Lower leg skin (tissue), 4 donors: ENCODE data around the gene TAB3. TPM values are rescaled to one million over a fixed set of nuclear protein-coding genes. Genes with fewer than 3 reads are reported as not detected.

Source experiments
- DNase-seq, 2 donors: peaks; one replicate each; pipeline ENCODE4 v3.0.0-alpha.2; 2019; ENCODE audit warnings: low spot score in 2 of 2
- H3K4me3 ChIP-seq: fragments of 200-600 bp; sonication (generic); 2 replicates; pipeline ENCODE4 v1.5.1; 2017; ENCODE audit warnings: mild to moderate bottlenecking, low read depth; ENCODE audit not compliant: poor library complexity, severe bottlenecking
- CTCF ChIP-seq, 3 donors: fragments of 450-650 bp; IDR thresholded peaks; one replicate each; pipeline ENCODE4 v1.5.1; 2016; ENCODE audit warnings: antibody characterized with exemption in 3 of 3, mild to moderate bottlenecking in 3 of 3, moderate library complexity in 2 of 3
- POLR2A ChIP-seq, 2 donors: fragments of 450-650 bp; IDR thresholded peaks; one replicate each; pipeline ENCODE4 v1.6.1; 2016 to 2017; ENCODE audit warnings: antibody characterized with exemption in 2 of 2, mild to moderate bottlenecking in 1 of 2, moderate library complexity in 1 of 2
- WGBS, 2 donors: methylation state at CpG; one replicate each; pipeline ENCODE4 v1.1.5; 2018; 5-methylcytosine and 5-hydroxymethylcytosine counted together
- intact Hi-C: fragments of 100-400 bp; cut with DNase I; formaldehyde crosslinking; loops from one replicate; pipeline ENCODE4 v1.15.0; 2023; ENCODE audit warnings: low total_unique reads
- total RNA-seq, 4 donors: library from RNA; depleted of rRNA; stranded (reverse); fragments of >200 nt; gene quantifications; one replicate each; pipeline ENCODE4 v1.1.0, GENCODE V29; 2016

Gene TAB3
- total RNA-seq, 4 donors from 2014 or later: 33.6 to 42.5 (median 39.3) TPM

- WGBS, 2 donors: 51 to 61% methylated on average over 3 to 4 of the region's 4 CpGs
- intact Hi-C loops: no loop called here
- no peak overlapping the region for H3K4me3 ChIP-seq
- TF ChIP-seq POLR2A (IDR thresholded peaks at IDR 0.05): no peak
- TF ChIP-seq CTCF (IDR thresholded peaks at IDR 0.05): no peak
- no peak for DNase-seq
Observed at GRCh38 chrX:30893206-30893605, 4.2 kb upstream of the TAB3 start.

GRCh38 chrX:30892591-30892990, 3.5 kb upstream of the TAB3 start:
- intact Hi-C loops: no loop called here
- TF ChIP-seq CTCF (IDR thresholded peaks at IDR 0.05) (no peak), POLR2A (IDR thresholded peaks at IDR 0.05) (no peak)
- DNase-seq: no peak
- H3K4me3 ChIP-seq: no peak overlapping the region
- WGBS, 2 donors: 22 to 25% methylated on average over 1 of the region's 1 CpG

GRCh38 chrX:30888526-30889146, 418 bp downstream of the TAB3 start:
- intact Hi-C loops: no loop called here
- peak overlapping the region; percentile 63 for H3K4me3 ChIP-seq
- WGBS, 2 donors: 0 to 34% methylated on average over 4 to 27 of the region's 45 CpGs
- peak in 1 of 2 donors; percentile 87 for DNase-seq
- TF ChIP-seq CTCF (IDR thresholded peaks at IDR 0.05): no peak
- no peak for TF ChIP-seq POLR2A (IDR thresholded peaks at IDR 0.05)

GRCh38 chrX:30887721-30888120, 1.3 kb downstream of the TAB3 start:
- intact Hi-C loops: no loop called here

GRCh38 chrX:30887288-30887687, 1.8 kb downstream of the TAB3 start:
- H3K4me3 ChIP-seq: no peak overlapping the region
- DNase-seq: no peak
- TF ChIP-seq CTCF (IDR thresholded peaks at IDR 0.05) (no peak), POLR2A (IDR thresholded peaks at IDR 0.05) (no peak)
- intact Hi-C loops: no loop called here
- 82 to 87% methylated on average over 5 of the region's 5 CpGs for WGBS, 2 donors

More at GRCh38 chrX:30887721-30888120, 1.3 kb downstream of the TAB3 start:
- TF ChIP-seq POLR2A (IDR thresholded peaks at IDR 0.05) (no peak), CTCF (IDR thresholded peaks at IDR 0.05) (no peak)
- 27 to 61% methylated on average over 4 of the region's 4 CpGs for WGBS, 2 donors
- no peak overlapping the region for H3K4me3 ChIP-seq
- DNase-seq: no peak

- intact Hi-C loops: no loop called here
- DNase-seq: no peak
- WGBS, 2 donors: 73 to 87% methylated on average over 2 of the region's 2 CpGs
- no peak for TF ChIP-seq POLR2A (IDR thresholded peaks at IDR 0.05)
- H3K4me3 ChIP-seq: no peak overlapping the region
Observed at GRCh38 chrX:30885136-30885535, 3.9 kb downstream of the TAB3 start.
